Aorta (tissue), 5 donors: ENCODE data around the gene JUNB. TPM values are rescaled to one million over a fixed set of nuclear protein-coding genes. Genes with fewer than 3 reads are reported as not detected.

Experiments used
- ATAC-seq: fragments of 200-7000 bp; cut with Tn5 transposase; one replicate; pipeline ENCODE4 v1.9.1; 2022; ENCODE audit warnings: moderate library complexity; ENCODE audit not compliant: low FRiP score
- DNase-seq, 2 donors: peaks; one replicate each; pipeline ENCODE4 v3.0.0-alpha.2; 2020
- H3K27ac ChIP-seq, 2 donors: one replicate each; pipeline ENCODE4 v1.5.1; 2013; ENCODE audit warnings: low read length in 2 of 2, mild to moderate bottlenecking in 2 of 2, moderate library complexity in 2 of 2, control low read depth in 1 of 2, inconsistent platforms in 1 of 2, low read depth in 1 of 2
- H3K27me3 ChIP-seq, 2 donors: one replicate each; pipeline ENCODE4 v1.6.1; 2013; ENCODE audit warnings: control low read depth in 1 of 2, low read length in 1 of 2, mild to moderate bottlenecking in 1 of 2, moderate library complexity in 1 of 2; ENCODE audit not compliant: insufficient read depth in 2 of 2, control insufficient read depth in 1 of 2
- H3K36me3 ChIP-seq, 2 donors: one replicate each; pipeline ENCODE4 v1.6.1; 2013; ENCODE audit warnings: control low read depth in 1 of 2, low read length in 1 of 2, mild to moderate bottlenecking in 1 of 2; ENCODE audit not compliant: insufficient read depth in 2 of 2, control insufficient read depth in 1 of 2
- H3K4me1 ChIP-seq, 2 donors: one replicate each; pipeline ENCODE4 v1.6.1; 2013; ENCODE audit warnings: low read length in 2 of 2, control low read depth in 1 of 2, mild to moderate bottlenecking in 1 of 2, moderate library complexity in 1 of 2; ENCODE audit not compliant: insufficient read depth in 2 of 2, control insufficient read depth in 1 of 2
- H3K4me3 ChIP-seq, 2 donors: one replicate each; pipeline ENCODE4 v1.5.1; 2013; ENCODE audit warnings: low read length in 2 of 2, control low read depth in 1 of 2, mild to moderate bottlenecking in 1 of 2
- H3K9me3 ChIP-seq: one replicate; pipeline ENCODE4 v1.6.1; 2013; ENCODE audit warnings: mild to moderate bottlenecking, low read length; ENCODE audit not compliant: control insufficient read depth
- WGBS, 2 donors: extraction: QIAGEN DNeasy Blood & Tissue Kit; methylation state at CpG; one replicate each; pipeline ENCODE4 v1.1.7; 2013; 5-methylcytosine and 5-hydroxymethylcytosine counted together
- intact Hi-C, 2 donors: fragments of 100-400 bp; cut with DNase I; formaldehyde crosslinking; loops; one replicate each; pipeline versions ENCODE4 v1.14.2 to v1.15.0; 2022
- polyA plus RNA-seq, 2 donors: library from polyadenylated mRNA; stranded (reverse); fragments of 200-250 nt; gene quantifications; one replicate each; pipeline ENCODE4 v1.2.3, GENCODE V29; 2013
- total RNA-seq, 2 donors: library from RNA; stranded (reverse); fragmentation: NEBNext Ultra II Directional; extraction: Animal tissue kit (Norgen Biotek cat#: 25700); gene quantifications; one replicate each; pipeline ENCODE4 v1.2.1, GENCODE V29; 2021
- donor health status: healthy with polysubstance abuse.
- donor health status: Bipolar disorder and iron deficiency.
- donor health status: DM: no; HTN: no; CAD: no.
- donor health status: DM: no; HTN: no; CAD: no.
- donor health status: DM: yes; HTN: yes; CAD: no.

The JUNB gene
- total and polyA plus RNA-seq, 4 donors: 97.0 to 623 (median 429) TPM

- intact Hi-C loops: no loop called here
- WGBS, 2 donors: 94% methylated on average over 15 of the region's 15 CpGs
- Histone ChIP-seq H3K4me1 (no peaks in the 10 kb centered on the region), H3K4me3 (no peak overlapping the region), H3K27ac (no peak overlapping the region), H3K36me3 (peaks cover 0 to 2% of the 10 kb centered on the region in 2 donors), H3K9me3 (no peaks in the 10 kb centered on the region), H3K27me3 (no peaks in the 10 kb centered on the region)
- ATAC-seq: no peak
- no peak for DNase-seq
These were observed 23.6 kb upstream of the JUNB start for GRCh38 chr19:12767666-12768065.

- no peak for ATAC-seq
These were observed 21.6 kb upstream of the JUNB start for GRCh38 chr19:12769689-12770088.

DNA sequence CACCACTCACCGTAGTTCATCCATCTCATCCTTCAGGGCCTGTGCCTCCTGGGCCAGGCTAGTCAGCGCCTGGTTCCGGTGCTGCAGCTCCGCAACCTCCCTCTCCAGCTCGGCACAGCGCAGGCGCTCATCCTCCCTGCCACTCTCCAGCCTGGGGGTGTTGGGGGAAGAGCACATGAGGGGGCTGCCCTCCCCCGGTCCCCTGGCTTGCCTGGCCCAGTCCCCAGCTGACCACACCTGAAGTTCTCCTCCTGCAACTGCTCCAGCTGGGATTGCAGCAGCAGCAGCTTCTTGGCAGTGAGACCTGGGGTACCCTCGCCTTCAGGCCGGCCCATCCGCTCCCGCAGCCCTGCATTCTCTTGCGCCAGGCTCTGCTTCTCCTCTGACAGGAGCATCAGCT, 20.4 kb upstream of the JUNB start:
- Histone ChIP-seq H3K4me3 (no peak overlapping the region), H3K9me3 (no peaks in the 10 kb centered on the region), H3K27me3 (no peaks in the 10 kb centered on the region), H3K27ac (no peak overlapping the region), H3K4me1 (no peaks in the 10 kb centered on the region), H3K36me3 (no peaks in the 10 kb centered on the region)
- DNase-seq (no peak), ATAC-seq (no peak)
- 94 to 95% methylated on average over 13 of the region's 13 CpGs for WGBS, 2 donors
- intact Hi-C loops: loop anchor here (5.0 kb wide), 2 partner anchors 36 to 76 kb away; partner anchors contain the start of gene RNASEH2A (in 1 of the 2)

More at GRCh38 chr19:12769689-12770088, 21.6 kb upstream of the JUNB start:
- 63 to 64% methylated on average over 37 of the region's 37 CpGs for WGBS, 2 donors
- no peak for DNase-seq
- H3K9me3 ChIP-seq: no peaks in the 10 kb centered on the region
- H3K27me3 ChIP-seq: no peaks in the 10 kb centered on the region
- intact Hi-C loops: loop anchor here (5.0 kb wide), 2 partner anchors 38 to 78 kb away; partner anchors contain the start of gene RNASEH2A (in 1 of the 2)
- no peak overlapping the region for H3K27ac ChIP-seq
- no peaks in the 10 kb centered on the region for H3K4me1 ChIP-seq
- no peak overlapping the region for H3K4me3 ChIP-seq
- no peaks in the 10 kb centered on the region for H3K36me3 ChIP-seq

GRCh38 chr19:12772323-12772722, 19.0 kb upstream of the JUNB start:
- ATAC-seq: no peak
- Histone ChIP-seq H3K4me1 (no peaks in the 10 kb centered on the region), H3K36me3 (no peaks in the 10 kb centered on the region), H3K27ac (no peak overlapping the region), H3K4me3 (no peak overlapping the region), H3K9me3 (no peaks in the 10 kb centered on the region), H3K27me3 (no peaks in the 10 kb centered on the region)
- peak in 1 of 2 donors; percentile 78 for DNase-seq
- WGBS, 2 donors: 5 to 8% methylated on average over 4 of the region's 4 CpGs
- intact Hi-C loops: loop anchor here (5.0 kb wide), 2 partner anchors 35 to 75 kb away; partner anchors contain the start of gene RNASEH2A (in 1 of the 2)

GRCh38 chr19:12773571-12773970, 17.7 kb upstream of the JUNB start:
- Histone ChIP-seq H3K27ac (peak overlapping the region in 1 of 2 donors; percentile 20), H3K4me3 (no peak overlapping the region), H3K4me1 (no peaks in the 10 kb centered on the region), H3K27me3 (no peaks in the 10 kb centered on the region), H3K36me3 (no peaks in the 10 kb centered on the region), H3K9me3 (no peaks in the 10 kb centered on the region)
- DNase-seq (no peak), ATAC-seq (no peak)
- 27 to 28% methylated on average over 2 of the region's 2 CpGs for WGBS, 2 donors
- intact Hi-C loops: loop anchor here (1.0 to 5.0 kb wide), 3 partner anchors 23 to 74 kb away; partner anchors contain the start of gene RNASEH2A (in 1 of the 2)

GRCh38 chr19:12774588-12775555, 16.4 kb upstream of the JUNB start, which contains the start of gene HOOK2:
Gene HOOK2, minus strand, starts transcription at chr19:12775552. Its CDS starts 103 bp downstream, at chr19:12775449.
- no peaks in the 10 kb centered on the region for H3K36me3 ChIP-seq
- no peak for ATAC-seq
- no peaks in the 10 kb centered on the region for H3K9me3 ChIP-seq
- no peaks in the 10 kb centered on the region for H3K27me3 ChIP-seq
- DNase-seq: peak in 1 of 2 donors; percentile 83
- intact Hi-C loops: loop anchor here (5.0 kb wide), 2 partner anchors 32 to 72 kb away; partner anchors contain the start of gene RNASEH2A (in 1 of the 2)
- H3K4me3 ChIP-seq: peak within 1 kb of the TSS; percentile 32 to 52
- peak within 1 kb of the TSS in 1 of 2 donors; percentile 76 for H3K27ac ChIP-seq
- whole genome bisulfite sequencing, 2 donors: 15% methylated on average over 58 of the region's 58 CpGs
- no peaks in the 10 kb centered on the region for H3K4me1 ChIP-seq

DNA sequence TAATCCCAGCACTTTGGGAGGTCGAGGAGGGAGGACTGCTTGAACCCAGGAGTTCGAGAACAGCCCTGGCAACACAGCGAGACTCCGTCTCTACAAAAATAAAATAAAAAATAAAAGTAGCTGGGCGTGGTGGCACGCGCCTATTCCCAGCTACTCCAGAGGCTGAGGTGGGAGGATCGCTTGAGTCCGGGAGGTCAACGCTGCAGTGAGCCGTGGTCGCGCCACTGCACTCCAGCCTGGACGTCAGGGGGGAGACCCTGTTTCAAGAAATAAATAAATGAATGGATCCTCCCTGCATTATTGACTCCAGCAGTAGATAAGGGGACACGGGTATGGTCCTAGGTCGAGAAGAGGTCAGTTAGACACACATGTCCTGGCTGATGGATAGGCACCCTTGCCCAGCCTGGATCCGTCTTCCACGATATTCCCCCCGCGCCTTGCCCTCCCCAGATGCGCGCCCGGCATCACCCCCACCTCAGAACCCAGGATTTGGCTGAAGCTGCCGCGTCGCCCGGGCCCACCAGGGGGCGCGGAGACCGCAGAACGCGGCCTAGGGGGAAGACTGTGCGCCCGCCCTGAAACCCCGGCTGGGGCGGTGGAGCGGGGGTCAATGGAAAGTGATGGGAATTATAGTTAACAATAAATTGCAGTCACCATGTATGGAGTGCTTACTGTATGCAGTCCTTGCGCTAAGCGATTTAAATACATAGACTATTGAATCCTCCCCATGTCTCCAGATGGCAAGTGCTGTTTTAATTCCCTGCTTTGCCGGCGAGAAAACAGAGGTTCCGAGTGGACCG, 13.9 kb upstream of the JUNB start:
- intact Hi-C loops: loop anchor here (1.0 kb wide), 2 partner anchors 17 to 18 kb away; no protein-coding TSS in a partner anchor
- Histone ChIP-seq H3K9me3 (no peaks in the 10 kb centered on the region), H3K4me3 (peak overlapping the region; percentile 19 to 55), H3K27ac (peak overlapping the region; percentile 83 to 84), H3K27me3 (no peaks in the 10 kb centered on the region), H3K4me1 (no peaks in the 10 kb centered on the region), H3K36me3 (no peaks in the 10 kb centered on the region)
- peak; percentile 89 to 95 for DNase-seq
- ATAC-seq: peak; percentile 85
- 5 to 6% methylated on average over 43 of the region's 43 CpGs for WGBS, 2 donors
